NCI-H187 treated with DMSO at 0.1 percent for 48 hours (cell line): ENCODE results near the gene DLX4.

Experiments
- DNase-seq: peaks from one replicate; lab custom pipeline; 2025; lab: John Stamatoyannopoulos, UW

Gene DLX4

GRCh38 chr17:49968405-49969133 lies 421 bp upstream of the DLX4 start:
- DNase-seq: no peak

DNA sequence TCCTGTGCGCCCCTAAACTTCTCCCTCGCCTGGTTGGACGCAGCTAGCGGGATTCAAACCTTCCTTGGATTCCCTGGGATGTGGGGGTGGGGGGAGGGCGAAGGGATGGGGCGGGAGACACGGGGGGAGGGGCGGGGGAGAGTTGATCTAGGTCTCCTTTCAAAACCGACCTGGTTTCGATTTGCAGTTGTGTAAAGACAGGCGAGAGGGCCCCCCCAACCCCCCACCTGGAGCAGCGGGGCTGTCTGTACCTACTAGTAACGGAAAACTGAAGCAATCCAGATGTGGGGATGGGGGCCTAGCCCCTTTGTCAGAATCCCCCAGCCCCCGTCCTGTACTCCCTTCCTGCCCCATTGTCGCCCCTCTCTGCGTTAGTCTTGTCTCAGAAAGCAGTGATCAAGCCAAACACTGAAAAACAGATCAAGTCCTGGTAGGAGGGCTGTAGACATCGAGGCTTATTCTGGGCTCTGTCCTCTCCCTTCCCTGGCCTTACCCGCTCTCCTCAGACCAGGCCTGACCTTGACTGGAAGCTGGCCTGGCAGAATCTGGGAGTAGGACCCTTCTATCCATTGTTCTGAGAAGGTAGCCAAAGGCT lies 902 bp downstream of the DLX4 start:
- no peak for DNase-seq

GRCh38 chr17:49970498-49970897 lies 1.5 kb downstream of the DLX4 start:
- DNase-seq: no peak

DNA sequence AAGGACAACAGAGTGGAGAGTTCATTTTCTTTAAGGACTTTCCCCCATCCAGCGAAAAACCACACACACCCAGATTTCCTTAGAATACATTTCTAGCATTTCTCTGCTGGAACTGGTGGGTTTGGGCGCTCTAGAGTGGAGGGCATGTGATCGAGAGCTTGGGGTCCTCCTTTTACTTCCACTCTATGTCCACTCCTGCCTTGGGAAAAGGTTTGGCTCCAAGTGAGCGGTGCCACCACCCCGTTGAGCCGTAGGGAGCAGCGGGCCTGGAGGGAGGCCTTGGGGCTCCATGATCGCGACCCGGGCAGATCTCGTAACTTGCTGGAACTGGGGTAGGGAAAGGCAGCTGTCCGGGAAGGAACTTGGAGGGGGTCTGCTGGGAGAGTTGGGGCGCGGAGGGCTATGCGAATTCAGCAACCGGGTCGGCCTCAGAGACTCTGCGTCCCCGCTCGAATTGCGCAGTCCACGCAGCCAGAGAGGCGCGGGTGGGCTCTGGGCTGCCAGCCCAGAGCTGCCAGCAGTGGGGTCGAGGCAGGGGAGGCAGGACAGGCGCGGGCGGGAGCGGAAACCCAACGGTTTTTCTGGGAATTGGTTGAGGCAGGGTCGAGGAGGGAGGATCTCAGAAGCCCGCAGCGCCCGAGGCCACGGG lies 2.3 kb downstream of the DLX4 start:
- no peak for DNase-seq

DNA sequence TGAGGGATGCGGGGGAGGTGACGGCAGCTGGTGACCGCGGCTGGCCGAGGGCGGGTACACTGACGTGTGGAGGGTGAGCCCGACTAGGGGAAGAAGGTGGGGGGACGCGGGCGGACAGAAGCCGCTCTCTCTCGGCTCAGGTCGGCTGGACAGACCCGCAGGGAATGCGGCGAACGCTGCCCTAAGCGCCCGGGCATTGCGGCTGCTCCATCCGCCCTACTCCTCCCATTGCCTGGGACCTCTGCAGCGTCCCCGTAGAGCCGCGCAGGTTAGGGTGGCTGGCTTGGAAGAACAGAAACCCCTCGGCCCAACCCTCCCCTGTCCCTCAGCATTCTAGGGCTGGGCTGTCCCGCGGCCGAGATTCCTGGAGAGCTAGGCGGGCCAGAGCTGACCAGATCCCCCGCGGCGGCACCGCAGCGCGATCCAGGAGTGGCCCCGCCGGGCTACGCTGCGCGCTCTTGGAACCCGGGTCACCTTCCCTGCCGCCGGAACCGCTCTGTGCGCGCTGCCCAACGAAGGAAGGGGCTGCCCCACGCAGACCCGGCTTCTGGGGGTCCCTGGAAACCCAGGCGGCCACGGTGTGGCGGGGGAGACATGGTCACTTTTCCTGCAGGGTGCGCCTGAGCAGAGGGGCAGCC lies 3.0 kb downstream of the DLX4 start:
- no peak for DNase-seq

DNA sequence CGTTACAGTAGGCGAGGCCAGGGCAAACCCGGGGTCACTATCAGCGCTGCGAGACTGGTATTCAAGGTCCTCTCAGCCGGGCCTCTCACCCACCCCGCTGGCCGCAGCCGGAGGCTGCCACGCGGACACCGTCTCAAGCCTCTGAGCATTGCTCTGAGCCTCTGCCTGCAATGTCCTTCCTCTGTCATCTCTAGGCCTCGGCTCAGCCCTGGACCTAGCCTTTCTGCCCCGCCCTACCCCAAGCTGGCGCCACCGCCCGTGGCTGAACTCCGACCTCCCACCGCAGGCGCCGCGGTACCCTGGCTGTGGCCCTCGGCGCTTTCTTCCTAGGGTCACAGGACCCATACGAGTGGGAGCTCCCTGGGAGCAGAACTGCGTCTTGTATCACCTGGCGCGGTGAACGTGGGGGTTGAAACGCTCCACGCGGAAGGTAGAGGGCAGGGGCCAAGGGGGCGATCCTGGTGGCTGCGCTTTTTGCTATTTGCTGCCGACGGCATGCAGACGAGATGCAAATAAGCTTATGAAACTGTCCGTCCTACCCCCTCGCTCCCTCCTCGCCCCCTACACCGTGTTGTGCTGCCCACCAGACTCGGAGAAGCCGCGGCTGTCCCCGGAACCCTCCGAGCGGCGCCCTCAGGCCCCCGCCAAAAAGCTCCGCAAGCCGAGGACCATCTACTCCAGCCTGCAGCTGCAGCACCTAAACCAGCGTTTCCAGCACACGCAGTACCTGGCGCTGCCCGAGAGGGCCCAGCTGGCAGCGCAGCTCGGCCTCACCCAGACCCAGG lies 3.7 kb downstream of the DLX4 start:
- no peak for DNase-seq

DNA sequence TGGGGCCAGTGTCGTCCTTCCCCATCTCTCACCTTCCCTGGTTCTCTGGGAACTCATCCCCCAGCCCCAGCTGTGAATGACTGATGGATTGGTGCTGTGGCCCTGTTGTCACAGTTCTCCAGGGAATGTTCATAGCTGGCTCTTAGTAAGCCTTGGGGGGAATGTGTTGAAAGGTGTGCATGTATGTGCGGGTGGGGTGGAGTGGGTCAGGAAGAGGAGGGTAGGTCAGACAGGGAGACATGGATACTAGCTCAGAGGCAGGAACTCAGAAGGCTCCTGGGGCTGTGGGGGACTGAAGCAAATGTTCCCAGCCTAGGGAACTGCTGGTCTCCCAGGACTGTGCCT lies 4.3 kb downstream of the DLX4 start:
- no peak for DNase-seq

DNA sequence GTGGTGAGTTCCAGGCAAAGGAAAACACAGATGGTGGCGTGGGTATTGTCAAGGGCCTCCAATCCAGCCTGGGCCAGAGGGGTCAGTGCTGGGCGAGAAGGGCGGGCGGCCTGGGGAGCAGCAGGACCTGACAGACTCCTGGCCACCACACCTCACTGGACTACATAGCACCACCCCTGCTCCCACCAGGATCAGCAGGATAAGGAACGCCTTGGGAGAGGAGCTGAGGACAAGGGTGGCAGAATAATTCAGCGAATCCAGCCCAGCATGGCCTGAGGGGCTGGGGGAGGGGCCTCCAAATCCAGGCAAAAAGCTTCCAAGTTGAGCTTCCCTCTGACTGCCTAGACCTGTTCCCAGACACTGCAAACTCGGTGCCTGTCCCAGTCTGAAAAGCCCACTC lies 6.5 kb downstream of the DLX4 start:
- DNase-seq: no peak

DNA sequence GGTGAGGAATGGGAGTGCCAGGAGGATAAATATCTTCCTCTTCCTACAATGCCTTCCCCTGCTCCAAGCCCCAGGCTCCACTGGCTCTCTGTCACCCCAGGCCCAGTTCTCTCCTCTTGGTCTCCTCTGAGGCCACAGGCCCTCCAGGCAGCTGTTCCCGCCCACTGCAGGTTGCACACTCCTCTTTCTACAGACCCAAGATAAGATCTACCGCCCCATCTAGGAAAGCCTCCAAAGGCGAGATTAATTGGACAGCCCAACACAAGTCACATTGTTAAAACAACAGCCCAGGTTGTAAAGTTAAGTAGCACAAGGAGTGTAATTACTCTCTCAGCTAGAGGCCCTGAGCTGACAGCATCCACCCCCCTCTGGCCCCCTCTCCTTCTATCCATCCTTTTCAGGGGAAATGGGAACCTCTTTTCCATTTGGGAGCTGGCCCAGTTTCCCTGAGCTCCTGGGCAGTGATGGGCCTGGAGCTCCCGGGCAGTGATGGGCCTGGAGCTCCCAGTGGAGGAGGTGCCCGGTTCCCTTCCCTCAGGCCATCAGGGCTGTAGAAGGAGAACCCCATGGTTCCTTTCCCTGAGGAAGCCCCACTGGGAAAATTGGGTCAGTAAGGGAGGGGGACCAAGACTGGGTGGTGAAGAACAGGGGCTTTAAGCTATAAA lies 7.3 kb downstream of the DLX4 start:
- DNase-seq: no peak

DNA sequence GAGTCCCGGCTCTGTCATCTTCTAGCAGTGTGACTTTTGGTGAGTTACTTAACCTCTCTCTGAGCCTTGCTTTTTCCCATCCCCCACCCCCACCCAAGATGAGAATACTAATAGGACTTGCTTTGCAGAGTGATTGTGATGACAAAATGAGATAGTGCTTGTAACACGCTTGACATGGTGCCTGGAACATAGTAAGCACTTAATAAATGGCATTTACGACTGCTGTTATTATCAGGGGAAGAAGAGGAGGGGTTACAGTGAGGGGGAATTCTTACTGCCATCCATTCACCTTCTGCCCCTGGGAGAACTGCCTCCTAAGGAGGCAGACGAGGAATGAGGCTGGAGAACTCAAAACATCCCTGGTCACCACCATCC lies 7.8 kb downstream of the DLX4 start:
- no peak for DNase-seq

GRCh38 chr17:49977463-49978389 lies 8.7 kb downstream of the DLX4 start:
- DNase-seq: no peak

GRCh38 chr17:49978501-49978900 lies 9.5 kb downstream of the DLX4 start:
- DNase-seq: no peak

DNA sequence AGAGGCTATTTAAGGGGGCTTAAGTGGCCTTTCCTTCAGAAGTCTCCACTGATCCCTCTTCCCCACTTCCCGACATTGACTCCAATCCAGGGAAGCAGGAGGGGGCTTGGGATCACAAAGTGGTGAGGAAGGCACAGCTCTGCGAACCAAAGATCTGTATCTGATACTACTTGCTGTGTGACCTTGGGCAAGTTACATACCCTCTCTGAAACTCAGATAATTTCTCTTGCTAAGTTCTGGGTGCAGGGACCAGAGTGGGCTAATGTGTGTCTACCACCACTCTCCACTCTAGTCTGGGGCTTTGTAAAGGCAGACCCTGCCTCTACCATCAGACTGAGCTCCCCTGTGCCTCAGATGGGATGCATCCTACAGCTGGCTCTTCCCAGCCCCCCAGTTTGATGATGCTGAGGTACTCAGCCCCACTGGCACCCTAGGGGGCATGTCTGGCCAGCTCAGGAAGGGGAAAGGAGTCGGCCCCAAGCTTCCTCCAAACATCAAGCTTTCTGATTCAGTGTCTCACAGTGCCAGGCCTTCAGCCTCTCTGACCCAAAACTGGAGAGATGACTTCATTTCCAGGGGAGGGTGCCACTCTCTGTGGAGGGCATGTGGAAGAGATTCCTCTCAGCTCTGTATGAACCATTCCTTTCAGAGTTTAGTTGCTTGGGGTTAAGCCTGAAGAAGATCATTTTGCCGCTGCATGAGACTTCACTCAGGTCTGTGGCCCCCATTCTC lies 10.9 kb downstream of the DLX4 start:
- no peak for DNase-seq

GRCh38 chr17:49980703-49981197 lies 11.8 kb downstream of the DLX4 start:
- DNase-seq: no peak

GRCh38 chr17:49984283-49984682 lies 15.3 kb downstream of the DLX4 start:
- no peak for DNase-seq

GRCh38 chr17:49984776-49985175 lies 15.8 kb downstream of the DLX4 start:
- DNase-seq: no peak

GRCh38 chr17:49985310-49985990 lies 16.5 kb downstream of the DLX4 start:
- no peak for DNase-seq

- DNase-seq: no peak
Measured at GRCh38 chr17:49986396-49987289, 17.7 kb downstream of the DLX4 start.
